ENCODE measurements around the gene PROP1.
"Not testable (repeated sequence)": the region's sequence is repeated elsewhere in the genome, so short reads cannot be mapped to it uniquely, and the experiment has no call there.

DNA sequence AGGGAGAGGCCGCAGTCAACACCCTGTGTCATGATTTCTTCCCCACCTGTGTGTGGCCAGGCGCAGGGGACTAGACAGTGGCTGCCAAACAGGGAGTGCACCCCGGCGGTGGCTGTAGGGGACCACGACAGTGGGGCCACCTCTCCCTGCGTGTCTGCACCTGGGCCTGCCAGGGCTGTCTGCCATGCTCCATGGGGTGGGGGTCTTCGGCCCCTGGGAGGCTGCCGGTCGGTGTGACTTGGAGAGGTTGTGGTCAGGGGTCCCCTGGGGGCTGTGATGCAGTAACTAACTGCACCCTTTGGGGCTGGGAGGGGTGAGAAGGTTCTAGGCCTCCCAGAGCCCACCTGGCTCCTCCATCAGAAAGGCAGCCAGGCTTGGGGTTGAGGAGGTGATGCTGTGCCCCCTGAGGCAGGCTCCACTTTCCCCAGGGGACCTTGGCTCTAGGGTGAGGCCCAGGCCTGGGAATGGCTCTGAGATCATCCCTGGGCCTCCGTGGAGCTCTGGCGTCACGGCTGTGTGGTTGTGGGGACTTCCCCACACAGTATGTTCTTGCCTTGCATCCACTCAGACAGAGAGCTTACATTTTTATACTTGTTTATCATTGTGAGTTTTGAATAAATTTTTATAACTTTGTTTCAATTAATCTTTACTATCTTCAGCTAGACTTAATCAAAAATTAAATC is 50.3 kb downstream of the PROP1 start:
- TF ChIP-seq, protein P1, sequence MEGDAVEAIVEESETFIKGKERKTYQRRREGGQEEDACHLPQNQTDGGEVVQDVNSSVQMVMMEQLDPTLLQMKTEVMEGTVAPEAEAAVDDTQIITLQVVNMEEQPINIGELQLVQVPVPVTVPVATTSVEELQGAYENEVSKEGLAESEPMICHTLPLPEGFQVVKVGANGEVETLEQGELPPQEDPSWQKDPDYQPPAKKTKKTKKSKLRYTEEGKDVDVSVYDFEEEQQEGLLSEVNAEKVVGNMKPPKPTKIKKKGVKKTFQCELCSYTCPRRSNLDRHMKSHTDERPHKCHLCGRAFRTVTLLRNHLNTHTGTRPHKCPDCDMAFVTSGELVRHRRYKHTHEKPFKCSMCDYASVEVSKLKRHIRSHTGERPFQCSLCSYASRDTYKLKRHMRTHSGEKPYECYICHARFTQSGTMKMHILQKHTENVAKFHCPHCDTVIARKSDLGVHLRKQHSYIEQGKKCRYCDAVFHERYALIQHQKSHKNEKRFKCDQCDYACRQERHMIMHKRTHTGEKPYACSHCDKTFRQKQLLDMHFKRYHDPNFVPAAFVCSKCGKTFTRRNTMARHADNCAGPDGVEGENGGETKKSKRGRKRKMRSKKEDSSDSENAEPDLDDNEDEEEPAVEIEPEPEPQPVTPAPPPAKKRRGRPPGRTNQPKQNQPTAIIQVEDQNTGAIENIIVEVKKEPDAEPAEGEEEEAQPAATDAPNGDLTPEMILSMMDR (IDR thresholded peaks at IDR 0.05) = not testable (repeated sequence)
- TF ChIP-seq EP300 (IDR thresholded peaks at IDR 0.05; ENCODE audit: low read depth); POLR2AphosphoS5 (IDR thresholded peaks at IDR 0.05): not testable (repeated sequence)
